GM23338 (cell line): ENCODE results near the gene IPCEF1. TPM values are rescaled to one million over a fixed set of nuclear protein-coding genes. Genes with fewer than 3 reads are reported as not detected.

Experiments used
- ATAC-seq: fragments of 200-7000 bp; cut with Tn5 transposase; 3 replicates; pipeline ENCODE4 v1.9.1; 2020
- DNase-seq: peaks from one replicate; pipeline ENCODE4 v3.0.0-alpha.2; 2015; ENCODE audit warnings: low spot score
- H2AFZ ChIP-seq: fragments of 200-600 bp; sonication (generic); 2 replicates; pipeline ENCODE4 v1.8.0; 2016; ENCODE audit warnings: antibody characterized with exemption, mild to moderate bottlenecking, moderate library complexity
- H3F3A ChIP-seq: fragments of 200-600 bp; sonication (generic); replicated peaks from 2 replicates; pipeline ENCODE4 v1.8.0; 2017; ENCODE audit warnings: antibody characterized with exemption, mixed run types, low read depth
- H3K27ac ChIP-seq: fragments of 200-600 bp; sonication (generic); 2 replicates; pipeline ENCODE4 v1.6.1; 2016; ENCODE audit warnings: low read depth
- H3K27me3 ChIP-seq: fragments of 200-600 bp; sonication (generic); 2 replicates; pipeline ENCODE4 v1.8.0; 2016; ENCODE audit warnings: mild to moderate bottlenecking, mixed run types, moderate library complexity; ENCODE audit not compliant: insufficient read depth
- H3K36me3 ChIP-seq: fragments of 200-600 bp; sonication (generic); 2 replicates; pipeline ENCODE4 v1.8.0; 2016; ENCODE audit warnings: mild to moderate bottlenecking; ENCODE audit not compliant: insufficient read depth
- H3K4me1 ChIP-seq: fragments of 200-600 bp; sonication (generic); 2 replicates; pipeline ENCODE4 v1.8.0; 2016; ENCODE audit warnings: mild to moderate bottlenecking, moderate library complexity; ENCODE audit not compliant: insufficient read depth
- H3K4me2 ChIP-seq: fragments of 200-600 bp; sonication (generic); 2 replicates; pipeline ENCODE4 v1.7.1; 2017; ENCODE audit warnings: mixed run types
- H3K4me3 ChIP-seq: fragments of 200-600 bp; sonication (generic); 2 replicates; pipeline ENCODE4 v1.6.1; 2016; ENCODE audit warnings: mixed run types
- H3K79me2 ChIP-seq: fragments of 200-600 bp; sonication (generic); replicated peaks from 2 replicates; pipeline ENCODE4 v1.8.0; 2017; ENCODE audit warnings: mild to moderate bottlenecking; ENCODE audit not compliant: insufficient read depth
- H3K9me2 ChIP-seq: fragments of 200-600 bp; sonication (generic); 2 replicates; pipeline ENCODE4 v1.8.0; 2017; ENCODE audit not compliant: insufficient read depth
- H4K20me1 ChIP-seq: fragments of 200-600 bp; sonication (generic); replicated peaks from 2 replicates; pipeline ENCODE4 v1.8.0; 2017; ENCODE audit warnings: mild to moderate bottlenecking; ENCODE audit not compliant: insufficient read depth
- H3K27ac Mint-ChIP-seq: 2 replicates; pipeline ENCODE4 v1.8.0; 2020; ENCODE audit warnings: inconsistent platforms, mild to moderate bottlenecking, moderate library complexity, mixed read lengths
- H3K27me3 Mint-ChIP-seq: 3 replicates; pipeline ENCODE4 v1.8.0; 2022; ENCODE audit warnings: low read depth, mild to moderate bottlenecking, moderate library complexity, mixed read lengths, inconsistent platforms; ENCODE audit not compliant: insufficient read depth, poor library complexity
- H3K36me3 Mint-ChIP-seq: 3 replicates; pipeline ENCODE4 v1.8.0; 2021; ENCODE audit warnings: low read depth, mild to moderate bottlenecking, inconsistent platforms, moderate library complexity, mixed read lengths
- H3K4me1 Mint-ChIP-seq: 3 replicates; pipeline ENCODE4 v1.8.0; 2020; ENCODE audit warnings: mild to moderate bottlenecking, inconsistent platforms, mixed read lengths
- H3K4me3 Mint-ChIP-seq: 3 replicates; pipeline ENCODE4 v1.8.0; 2021; ENCODE audit warnings: moderate library complexity, mild to moderate bottlenecking, inconsistent platforms, mixed read lengths
- H3K9me3 Mint-ChIP-seq: 3 replicates; pipeline ENCODE4 v1.8.0; 2020; ENCODE audit warnings: moderate library complexity, mild to moderate bottlenecking, inconsistent platforms, mixed read lengths
- CREB1 ChIP-seq: fragments of 250-450 bp; sonication (Bioruptor Pico); IDR thresholded peaks from 2 replicates; pipeline ENCODE4 v1.5.0; 2020; ENCODE audit warnings: low read depth, mild to moderate bottlenecking, moderate library complexity
- CTCF ChIP-seq, 2 experiments: fragments of 200-600 bp in 1 of 2; sonication (generic) in 1 of 2; conservative IDR thresholded peaks; 2 replicates each; pipeline versions ENCODE4 v1.5.1 to v1.6.1; 2016 to 2017; ENCODE audit warnings: antibody characterized with exemption in 2 of 2, low read depth in 2 of 2, mild to moderate bottlenecking in 2 of 2, moderate library complexity in 1 of 2
- ETS1 ChIP-seq: IDR thresholded peaks from 2 replicates; pipeline ENCODE4 v1.6.1; 2016; ENCODE audit warnings: antibody characterized with exemption
- EZH2 ChIP-seq: fragments of 200-600 bp; sonication (generic); IDR thresholded peaks from one replicate; pipeline ENCODE4 v1.8.0; 2017; ENCODE audit warnings: antibody characterized with exemption, mild to moderate bottlenecking, low read depth; ENCODE audit not compliant: unreplicated experiment
- EZH2phosphoT487 ChIP-seq: fragments of 200-600 bp; sonication (generic); IDR thresholded peaks from one replicate; pipeline ENCODE4 v1.8.1; 2018; ENCODE audit warnings: antibody characterized with exemption; ENCODE audit not compliant: unreplicated experiment
- JUNB ChIP-seq: IDR thresholded peaks from one replicate; pipeline ENCODE4 v1.6.1; 2016; ENCODE audit warnings: antibody characterized with exemption; ENCODE audit not compliant: unreplicated experiment
- NANOG ChIP-seq: IDR thresholded peaks from 2 replicates; pipeline ENCODE4 v1.6.1; 2016; ENCODE audit warnings: antibody characterized with exemption, borderline replicate concordance
- POLR2AphosphoS5 ChIP-seq: IDR thresholded peaks from 2 replicates; pipeline ENCODE4 v1.6.1; 2016; ENCODE audit warnings: antibody characterized with exemption, low read depth
- REST ChIP-seq: IDR thresholded peaks from one replicate; pipeline ENCODE4 v1.6.1; 2018; ENCODE audit warnings: antibody characterized with exemption; ENCODE audit not compliant: unreplicated experiment
- STAT1 ChIP-seq: IDR thresholded peaks from one replicate; pipeline ENCODE4 v1.6.1; 2016; ENCODE audit warnings: antibody characterized with exemption; ENCODE audit not compliant: unreplicated experiment
- ZNF114 ChIP-seq: fragments of 250-450 bp; sonication (Bioruptor Pico); IDR thresholded peaks from 2 replicates; pipeline ENCODE4 v1.5.0; 2020; ENCODE audit warnings: mild to moderate bottlenecking, moderate library complexity
- ZNF331 ChIP-seq: fragments of 250-450 bp; sonication (Bioruptor Pico); IDR thresholded peaks from 2 replicates; pipeline ENCODE4 v1.5.0; 2020; ENCODE audit warnings: low read depth, mild to moderate bottlenecking, moderate library complexity
- ZNF462 ChIP-seq: fragments of 250-450 bp; sonication (Bioruptor Pico); IDR thresholded peaks from 2 replicates; pipeline ENCODE4 v1.5.0; 2020; ENCODE audit warnings: mild to moderate bottlenecking, moderate library complexity
- polyA plus RNA-seq: library from polyadenylated mRNA; unstranded; fragments of >200 nt; fragmentation: Nextera tagmentation; extraction: Ambion mirVana; gene quantifications from 2 replicates; pipeline ENCODE4 v1.2.1, GENCODE V29; 2016
- total RNA-seq: library from RNA; depleted of rRNA; stranded (reverse); fragments of >200 nt; shearing (Covaris generic); gene quantifications from 2 replicates; pipeline ENCODE4 v1.2.3, GENCODE V29; 2014

Gene IPCEF1
- total and polyA plus RNA-seq, 2 experiments from 2014 or later = 0.15 to 1.8 TPM

GRCh38 chr6:154384191-154384590, 27.6 kb upstream of the IPCEF1 start:
- ATAC-seq = no peak
- H3K27ac Mint-ChIP-seq = no peak overlapping the region

More at GRCh38 chr6:154384191-154384590, 27.6 kb upstream of the IPCEF1 start:
- H2AFZ ChIP-seq = no peak overlapping the region
- Mint-ChIP-seq H3K36me3 (no peaks in the 10 kb centered on the region), H3K27me3 (peaks cover 2% of the 10 kb centered on the region), H3K4me1 (peaks cover 9% of the 10 kb centered on the region), H3K9me3 (no peaks in the 10 kb centered on the region), H3K4me3 (no peak overlapping the region)
- H3K27me3 ChIP-seq = no peaks in the 10 kb centered on the region
- no peaks in the 10 kb centered on the region for H3F3A ChIP-seq
- H3K9me2 ChIP-seq = 0 out of 2 replicates have a peak, but pooled peaks cover 11% of the 10 kb centered on the region
- H3K79me2 ChIP-seq = no peaks in the 10 kb centered on the region
- no peaks in the 10 kb centered on the region for H3K4me1 ChIP-seq
- H3K4me2 ChIP-seq = no peak overlapping the region
- no peak for DNase-seq
- H3K27ac ChIP-seq = no peak overlapping the region
- TF ChIP-seq CREB1 (CRISPR knock-in tag) = no peak
- no peak for TF ChIP-seq ZNF331
- no peak for TF ChIP-seq CTCF (conservative IDR thresholded peaks at IDR 0.05; ENCODE audit: low read depth in 2 of 2)
- TF ChIP-seq NANOG = no peak
- no peak for TF ChIP-seq REST
- TF ChIP-seq STAT1 = no peak
- no peak for TF ChIP-seq POLR2AphosphoS5
- TF ChIP-seq JUNB = no peak
- no peak for TF ChIP-seq EZH2phosphoT487
- no peak for TF ChIP-seq ZNF462
- TF ChIP-seq ETS1 = no peak
- TF ChIP-seq EZH2 = no peak
- no peak for TF ChIP-seq ZNF114 (CRISPR knock-in tag)
- H3K36me3 ChIP-seq = no peaks in the 10 kb centered on the region
- H3K4me3 ChIP-seq = no peak overlapping the region
- no peaks in the 10 kb centered on the region for H4K20me1 ChIP-seq
